ENCODE data around the gene CCNI2.

CCNI2 gene

DNA sequence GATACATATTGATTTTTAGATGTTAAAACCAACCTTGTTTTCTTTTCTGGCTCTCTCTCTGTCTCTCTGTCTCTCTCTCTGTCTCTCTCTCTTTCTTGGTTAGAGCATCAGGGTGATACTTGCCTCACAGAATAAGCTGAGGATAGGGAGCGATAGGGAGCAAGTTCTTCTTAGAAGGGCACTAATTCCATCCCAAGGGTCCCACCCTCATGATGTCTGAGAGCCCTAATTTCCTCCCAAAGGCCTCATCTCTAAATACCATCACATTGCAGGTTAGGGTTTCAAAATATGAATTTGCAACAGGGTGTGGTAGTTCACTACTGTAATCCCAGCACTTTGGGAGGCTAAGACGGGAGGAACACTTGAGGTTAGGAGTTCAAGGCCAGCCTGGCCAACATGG lies 5.1 kb upstream of the CCNI2 start:
- TF ChIP-seq CTCF (IDR thresholded peaks at IDR 0.05) = no peak
- no peak for TF ChIP-seq ZFX (IDR thresholded peaks at IDR 0.05; ENCODE audit: borderline replicate concordance)
- no peak overlapping the region for H3K27ac ChIP-seq

DNA sequence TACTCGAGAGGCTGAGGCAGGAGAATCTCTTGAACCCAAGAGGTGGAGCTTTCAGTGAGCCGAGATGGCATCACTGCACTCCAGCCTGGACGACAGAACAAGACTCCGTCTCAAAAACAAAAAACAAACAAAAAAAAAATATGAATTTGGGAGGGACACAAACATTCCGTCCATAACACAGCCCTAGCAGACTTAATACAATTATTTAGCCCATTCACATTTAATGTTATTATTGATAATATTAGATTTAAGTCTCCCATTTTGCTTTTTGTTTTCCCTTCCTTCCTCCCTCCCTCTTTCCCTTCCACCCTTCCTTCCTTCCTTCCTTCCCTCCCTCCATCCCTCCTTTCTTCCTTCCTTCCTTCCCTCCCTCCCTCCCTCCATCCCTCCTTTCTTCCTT lies 4.6 kb upstream of the CCNI2 start:
- no peak for TF ChIP-seq ZFX (IDR thresholded peaks at IDR 0.05; ENCODE audit: borderline replicate concordance)
- no peak for TF ChIP-seq CTCF (IDR thresholded peaks at IDR 0.05)
- no peak overlapping the region for H3K27ac ChIP-seq

DNA sequence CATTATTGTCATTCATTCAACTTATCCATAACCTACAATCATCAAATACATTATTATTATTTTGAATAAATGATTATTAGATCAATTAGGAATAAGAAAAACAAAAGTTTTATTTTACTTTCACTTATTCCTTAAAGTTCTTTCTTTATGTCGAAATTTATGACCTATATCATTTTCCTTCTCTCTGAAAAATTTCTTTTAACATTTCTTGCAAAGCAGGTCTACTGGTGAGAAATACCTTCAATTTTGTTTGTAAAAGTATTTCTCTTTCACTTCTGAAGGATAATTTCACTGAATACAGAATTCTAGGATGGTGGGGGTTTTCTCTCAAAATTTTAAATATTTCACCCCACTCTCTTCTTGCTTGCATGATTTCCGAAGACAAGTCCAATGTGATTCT lies 2.6 kb upstream of the CCNI2 start:
- no peak overlapping the region for H3K27ac ChIP-seq
- no peak for TF ChIP-seq CTCF (IDR thresholded peaks at IDR 0.05)
- no peak for TF ChIP-seq ZFX (IDR thresholded peaks at IDR 0.05; ENCODE audit: borderline replicate concordance)

DNA sequence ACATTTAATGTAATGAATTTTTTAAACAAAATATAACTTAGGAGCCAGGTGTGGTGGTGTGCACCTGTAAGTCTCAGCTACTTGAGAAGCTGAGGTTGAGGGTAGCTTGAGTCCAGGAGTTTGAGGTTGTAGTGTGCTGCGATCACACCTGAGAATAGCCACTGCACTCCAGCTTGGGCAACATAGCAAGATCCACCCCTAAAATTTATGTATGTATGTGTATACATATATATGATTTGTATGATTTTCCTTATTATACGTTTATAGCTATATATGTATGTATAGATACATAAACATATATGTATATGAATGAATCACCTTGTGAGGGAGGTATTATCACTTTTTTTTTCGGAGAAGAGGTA lies 653 bp upstream of the CCNI2 start:
- TF ChIP-seq CTCF (IDR thresholded peaks at IDR 0.05) (no peak), ZFX (IDR thresholded peaks at IDR 0.05; ENCODE audit: borderline replicate concordance) (no peak)
- H3K27ac ChIP-seq = no peak overlapping the region

DNA sequence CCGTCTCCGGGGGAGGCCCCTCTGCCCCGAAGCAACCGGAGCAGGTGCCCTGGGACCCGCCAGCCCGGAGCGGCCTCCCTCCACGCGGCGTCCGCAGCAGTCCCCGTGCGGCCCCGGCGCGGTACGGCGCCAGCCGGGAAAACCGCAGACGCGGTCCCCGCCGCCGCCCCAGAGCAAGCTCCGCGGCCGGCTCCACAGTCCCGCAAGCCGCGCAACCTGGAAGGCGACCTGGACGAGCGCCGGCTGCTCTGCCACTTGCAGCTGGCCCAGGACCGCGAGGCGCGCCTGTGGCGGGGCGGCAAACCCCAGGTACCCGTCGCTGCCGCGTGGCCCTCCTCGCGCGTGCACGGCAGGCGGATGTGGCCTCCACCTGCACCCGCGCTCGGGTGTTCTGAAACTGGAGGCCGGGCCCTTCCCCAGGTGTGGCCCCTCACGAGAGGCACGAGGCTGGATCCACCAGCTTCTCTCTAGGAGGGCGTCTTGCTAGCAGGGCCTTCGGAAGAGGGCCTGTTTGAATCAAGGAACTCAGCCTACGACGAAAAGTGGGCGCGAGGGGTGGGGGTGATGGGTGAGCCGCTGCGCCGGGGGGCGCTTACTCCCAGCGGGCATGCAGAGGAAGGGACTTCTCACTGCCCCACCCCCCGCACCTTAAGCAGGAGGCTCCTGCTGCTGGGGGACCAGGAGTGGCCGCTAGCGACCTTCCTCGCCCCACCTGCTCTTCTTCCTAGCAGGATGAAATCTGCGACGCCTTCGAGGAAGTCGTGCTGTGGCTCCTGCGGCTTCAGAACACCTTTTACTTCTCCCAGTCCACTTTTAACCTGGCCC lies 602 bp downstream of the CCNI2 start:
- H3K27ac ChIP-seq = no peak overlapping the region
- TF ChIP-seq ZFX (IDR thresholded peaks at IDR 0.05; ENCODE audit: borderline replicate concordance) (no peak), CTCF (IDR thresholded peaks at IDR 0.05) (no peak)

DNA sequence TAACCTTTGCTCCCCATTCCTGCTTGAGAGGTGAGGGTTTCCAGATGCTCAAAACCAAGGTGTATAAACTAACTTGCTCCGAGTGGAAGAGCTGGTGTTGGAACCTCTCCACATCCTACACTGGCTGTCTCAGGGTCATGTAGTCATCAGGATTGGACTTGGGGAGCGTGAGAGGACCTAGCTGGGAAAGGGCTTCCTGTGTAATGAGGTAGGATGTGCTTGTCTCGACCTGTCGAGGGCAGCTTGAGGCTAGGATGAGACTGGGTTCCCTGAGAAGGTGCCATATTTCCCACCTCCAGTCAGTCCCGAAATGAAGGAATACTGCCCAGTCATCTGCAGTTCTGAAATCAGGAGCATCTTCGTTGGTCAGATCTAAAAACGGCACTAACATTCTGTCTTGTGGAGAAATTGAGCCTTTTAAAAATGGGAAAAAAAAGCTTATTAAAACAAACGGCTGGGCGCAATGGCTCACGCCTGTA lies 1.3 kb downstream of the CCNI2 start:
- TF ChIP-seq CTCF (IDR thresholded peaks at IDR 0.05) (no peak), ZFX (IDR thresholded peaks at IDR 0.05; ENCODE audit: borderline replicate concordance) (no peak)
- no peak overlapping the region for H3K27ac ChIP-seq

- no peak overlapping the region for H3K27ac ChIP-seq
- TF ChIP-seq ZFX (IDR thresholded peaks at IDR 0.05; ENCODE audit: borderline replicate concordance) = no peak
- TF ChIP-seq CTCF (IDR thresholded peaks at IDR 0.05) = no peak
Observed at GRCh38 chr5:132749506-132749905, 2.3 kb downstream of the CCNI2 start.

Measured in 22Rv1 (cell line).